ENCODE results near the gene PFKFB3. TPM values are rescaled to one million over a fixed set of nuclear protein-coding genes. Genes with fewer than 3 reads are reported as not detected.

PFKFB3 gene
- total RNA-seq, 1 experiment from 2014 or later: 36.8 TPM

DNA sequence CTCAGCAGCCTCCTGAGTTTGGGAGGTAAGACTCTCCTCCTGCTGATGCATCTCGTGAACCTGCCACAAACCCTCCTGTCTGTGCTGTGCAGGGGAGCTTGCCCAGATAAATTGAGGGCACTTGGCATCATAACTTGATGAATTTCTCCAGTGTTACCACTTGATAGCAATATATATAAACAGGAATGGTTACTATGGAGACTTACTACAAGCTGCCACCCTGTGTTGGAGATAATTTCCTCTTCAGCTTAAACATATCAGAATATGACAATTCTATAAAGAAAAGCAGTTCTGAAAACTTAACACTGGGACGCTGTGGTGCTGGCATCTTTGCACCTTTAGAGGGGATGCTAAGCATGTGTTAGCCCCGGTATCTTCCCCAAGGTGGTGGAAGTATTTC lies 14.9 kb downstream of the PFKFB3 start:
- H3K27me3 ChIP-seq (ENCODE audit: insufficient read depth, low read length): no peaks in the 10 kb centered on the region
- H4K91ac ChIP-seq (ENCODE audit: insufficient read length, low read depth, low read length): no peak overlapping the region
- H3K4me2 ChIP-seq (ENCODE audit: insufficient read depth, insufficient read length, low read length): no peak overlapping the region
- Mint-ChIP-seq H3K9me3 (no peaks in the 10 kb centered on the region; a peak in 1 of 5 replicates), H3K4me3 (no peak overlapping the region), H3K27me3 (ENCODE audit: low read depth) (no peaks in the 10 kb centered on the region), H3K27ac (no peak overlapping the region; a peak in 1 of 7 replicates), H3K4me1 (no peaks in the 10 kb centered on the region), H3K36me3 (ENCODE audit: insufficient read depth in 1 of 3, low read depth in 3 of 3) (peaks cover 56 to 96% (median 90%) of the 10 kb centered on the region in 3 experiments)
- H3K9ac ChIP-seq (ENCODE audit: extremely low read depth, insufficient read length, low read length): no peak overlapping the region
- H2AK5ac ChIP-seq (ENCODE audit: insufficient read length, low read length): no peak overlapping the region
- H3K56ac ChIP-seq (ENCODE audit: insufficient read length, low read depth, low read length): no peak overlapping the region
- H4K20me1 ChIP-seq (ENCODE audit: control insufficient read depth, insufficient read depth, insufficient read length): no peaks in the 10 kb centered on the region
- H2BK12ac ChIP-seq (ENCODE audit: insufficient read length, low read depth, low read length): no peak overlapping the region
- no peak overlapping the region for H4K5ac ChIP-seq (ENCODE audit: insufficient read length, low read depth, low read length)
- no peaks in the 10 kb centered on the region for H3K9me3 ChIP-seq (ENCODE audit: control insufficient read depth, low read depth, low read length)
- TF ChIP-seq, protein P1, sequence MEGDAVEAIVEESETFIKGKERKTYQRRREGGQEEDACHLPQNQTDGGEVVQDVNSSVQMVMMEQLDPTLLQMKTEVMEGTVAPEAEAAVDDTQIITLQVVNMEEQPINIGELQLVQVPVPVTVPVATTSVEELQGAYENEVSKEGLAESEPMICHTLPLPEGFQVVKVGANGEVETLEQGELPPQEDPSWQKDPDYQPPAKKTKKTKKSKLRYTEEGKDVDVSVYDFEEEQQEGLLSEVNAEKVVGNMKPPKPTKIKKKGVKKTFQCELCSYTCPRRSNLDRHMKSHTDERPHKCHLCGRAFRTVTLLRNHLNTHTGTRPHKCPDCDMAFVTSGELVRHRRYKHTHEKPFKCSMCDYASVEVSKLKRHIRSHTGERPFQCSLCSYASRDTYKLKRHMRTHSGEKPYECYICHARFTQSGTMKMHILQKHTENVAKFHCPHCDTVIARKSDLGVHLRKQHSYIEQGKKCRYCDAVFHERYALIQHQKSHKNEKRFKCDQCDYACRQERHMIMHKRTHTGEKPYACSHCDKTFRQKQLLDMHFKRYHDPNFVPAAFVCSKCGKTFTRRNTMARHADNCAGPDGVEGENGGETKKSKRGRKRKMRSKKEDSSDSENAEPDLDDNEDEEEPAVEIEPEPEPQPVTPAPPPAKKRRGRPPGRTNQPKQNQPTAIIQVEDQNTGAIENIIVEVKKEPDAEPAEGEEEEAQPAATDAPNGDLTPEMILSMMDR (conservative IDR thresholded peaks at IDR 0.05): no peak
- no peak overlapping the region for H2BK120ac ChIP-seq (ENCODE audit: low read depth, low read length, poor library complexity, severe bottlenecking)
- no peak overlapping the region for H3T11ph ChIP-seq (ENCODE audit: low read length)
- H2BK15ac ChIP-seq (ENCODE audit: low read depth, low read length): no peak overlapping the region
- DNase-seq: no peak
- H2AFZ ChIP-seq (ENCODE audit: low read length): no peak overlapping the region
- no peak overlapping the region for H3K4ac ChIP-seq (ENCODE audit: low read depth, low read length)
- no peaks in the 10 kb centered on the region for H3K4me1 ChIP-seq (ENCODE audit: insufficient read depth, low read length)
- no peak overlapping the region for H3K23ac ChIP-seq (ENCODE audit: insufficient read length, low read depth, low read length)
- no peak overlapping the region for H3K14ac ChIP-seq (ENCODE audit: insufficient read depth, low read length)
- no peaks in the 10 kb centered on the region for H3K79me2 ChIP-seq (ENCODE audit: insufficient read depth, low read length)
- H3K18ac ChIP-seq (ENCODE audit: insufficient read length, low read depth, low read length): no peak overlapping the region
- H4K8ac ChIP-seq (replicated peaks; ENCODE audit: insufficient read length, low read depth, low read length): no peak overlapping the region
- no peak overlapping the region for H3K27ac ChIP-seq (ENCODE audit: insufficient read length, low read depth, low read length)
- no CpG with 5 or more reads among the region's 3 CpGs for WGBS (ENCODE audit: extremely low coverage, insufficient read length, low lambda C conversion rate)
- H3K23me2 ChIP-seq (ENCODE audit: insufficient read length, low read depth, low read length, poor library complexity, severe bottlenecking): no peaks in the 10 kb centered on the region
- peaks cover 4% of the 10 kb centered on the region for H3K79me1 ChIP-seq (ENCODE audit: insufficient read depth, low read depth, low read length, poor library complexity, severe bottlenecking)
- H2BK5ac ChIP-seq (ENCODE audit: insufficient read length, low read length): no peak overlapping the region
- no peak overlapping the region for H2BK20ac ChIP-seq (ENCODE audit: low read depth, low read length, poor library complexity, severe bottlenecking)

Data from H9 (cell line).